ENCODE measurements around the gene WFDC1. TPM values are rescaled to one million over a fixed set of nuclear protein-coding genes. Genes with fewer than 3 reads are reported as not detected.

The WFDC1 gene
- total and polyA plus RNA-seq, 2 of the 4 experiments (the other 2 are of a cell fraction): 4.7 to 6.8 TPM

DNA sequence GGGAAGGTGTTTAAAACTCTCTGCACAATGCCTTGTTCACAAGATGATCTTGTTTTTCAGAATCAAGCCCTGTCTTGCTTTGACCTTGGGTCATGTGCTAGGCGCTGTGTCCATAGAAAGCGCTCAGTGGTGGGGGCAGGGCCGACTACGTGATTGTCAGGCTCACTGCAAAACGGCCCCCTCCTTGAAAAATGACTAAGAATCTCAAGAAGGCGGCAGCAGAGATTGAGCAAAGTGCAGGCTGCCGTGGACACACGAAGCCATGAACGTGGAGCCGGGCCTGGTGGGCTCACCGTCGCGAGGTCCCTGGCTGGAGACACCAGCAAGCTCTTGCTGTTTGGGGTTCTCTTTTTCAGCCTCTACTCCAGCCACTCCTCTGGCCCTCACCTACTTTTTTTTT, 83.9 kb downstream of the WFDC1 start:
- dilution Hi-C loops (cut with HindIII; ENCODE audit: low sequenced_read_pairs, unreplicated experiment) (no loop called here), intact Hi-C loops (cut with micrococcal nuclease) (no loop called here), in situ Hi-C loops (cut with MboI; ENCODE audit: low sequenced_read_pairs) (no loop called here)
- Histone ChIP-seq H3K4me2 (ENCODE audit: low read depth, low read length) (no peak overlapping the region), H2AK5ac (ENCODE audit: low read depth, low read length) (no peak overlapping the region), H3K36me3 (ENCODE audit: control insufficient read depth, insufficient read depth, low read length) (no peaks in the 10 kb centered on the region), H2BK5ac (ENCODE audit: low read depth, low read length, poor library complexity, severe bottlenecking) (no peak overlapping the region), H3K27ac (ENCODE audit: insufficient read depth, low read length) (no peak overlapping the region), H4K5ac (ENCODE audit: low read depth, low read length) (no peak overlapping the region), H2AK9ac (replicated peaks; ENCODE audit: low read depth, low read length, poor library complexity) (no peak overlapping the region), H3K27me3 (ENCODE audit: control insufficient read depth, insufficient read depth, low read length) (peaks cover 57% of the 10 kb centered on the region), H2BK120ac (ENCODE audit: low read depth, low read length) (no peak overlapping the region), H3K23ac (ENCODE audit: low read depth, low read length) (no peak overlapping the region), H4K91ac (ENCODE audit: insufficient read depth, low read depth, low read length) (no peak overlapping the region), H4K8ac (ENCODE audit: low read depth in 2 of 2, low read length in 2 of 2) (no peak overlapping the region), H3K4me1 (ENCODE audit: control insufficient read depth, insufficient read depth, low read length) (no peaks in the 10 kb centered on the region), H3K56ac (ENCODE audit: extremely low read depth, insufficient read depth, low read length) (no peak overlapping the region), H3K4ac (ENCODE audit: low read depth, low read length) (no peak overlapping the region), H2BK20ac (ENCODE audit: low read depth, low read length) (no peak overlapping the region), H3K9me3 (ENCODE audit: control insufficient read depth, insufficient read depth, low read length) (no peaks in the 10 kb centered on the region), H2BK15ac (ENCODE audit: low read depth, low read length) (no peak overlapping the region), H3K9ac (ENCODE audit: low read depth, low read length) (no peak overlapping the region), H3K9me1 (ENCODE audit: insufficient read depth, low read length) (no peaks in the 10 kb centered on the region), H3K18ac (ENCODE audit: low read depth, low read length) (no peak overlapping the region), H3K14ac (replicated peaks; ENCODE audit: low read depth, low read length) (no peak overlapping the region), H4K20me1 (ENCODE audit: insufficient read depth, low read length) (no peaks in the 10 kb centered on the region), H3K79me1 (ENCODE audit: low read depth in 1 of 2, low read length in 2 of 2) (no peaks in the 10 kb centered on the region), H3K4me3 (ENCODE audit: insufficient read depth, low read depth, low read length) (no peak overlapping the region), H2AFZ (replicated peaks; ENCODE audit: low read length, poor library complexity) (no peak overlapping the region)
- ATAC-seq (ENCODE audit: low read depth): no peak
- 41% methylated on average over 3 of the region's 13 CpGs; no CpG with 5 or more reads in 1 of the 2 experiments for WGBS, 2 experiments (ENCODE audit: extremely low coverage in 2 of 2, insufficient read length in 1 of 2)
- DNase-seq: no peak
- CTCF ChIA-PET: no interaction called here
- no peak for TF ChIP-seq MAZ (IDR thresholded peaks at IDR 0.05; ENCODE audit: borderline replicate concordance, low read depth, low read length)
- TF ChIP-seq BHLHE40 (IDR thresholded peaks at IDR 0.05; ENCODE audit: low read depth, low read length): no peak
- TF ChIP-seq CHD1 (IDR thresholded peaks at IDR 0.05; ENCODE audit: low read depth, low read length): no peak
- TF ChIP-seq RFX5 (IDR thresholded peaks at IDR 0.05; ENCODE audit: low read depth, low read length): no peak
- no peak for TF ChIP-seq CTCF (conservative IDR thresholded peaks at IDR 0.05; ENCODE audit: low read depth, low read length)
- TF ChIP-seq RAD21 (IDR thresholded peaks at IDR 0.05; ENCODE audit: low read length): no peak
- no peak for TF ChIP-seq SMC3 (IDR thresholded peaks at IDR 0.05; ENCODE audit: low read depth, low read length)
- TF ChIP-seq FOS (IDR thresholded peaks at IDR 0.05; ENCODE audit: low read depth, low read length): no peak
- no peak for TF ChIP-seq NFE2L2 (IDR thresholded peaks at IDR 0.05; ENCODE audit: low read depth, low read length)
- TF ChIP-seq POLR2A (IDR thresholded peaks at IDR 0.05; ENCODE audit: low read depth, low read length): no peak
- no peak for TF ChIP-seq MAFK (IDR thresholded peaks at IDR 0.05; ENCODE audit: low read depth, low read length)
- TF ChIP-seq USF2 (IDR thresholded peaks at IDR 0.05; ENCODE audit: low read depth, low read length): no peak
- TF ChIP-seq CEBPB (IDR thresholded peaks at IDR 0.05; ENCODE audit: low read depth, low read length): no peak
- TF ChIP-seq RCOR1 (IDR thresholded peaks at IDR 0.05; ENCODE audit: insufficient replicate concordance, low read length): no peak
- TF ChIP-seq MXI1 (IDR thresholded peaks at IDR 0.05; ENCODE audit: borderline replicate concordance, low read depth, low read length): no peak
- no peak for TF ChIP-seq ELK1 (IDR thresholded peaks at IDR 0.05; ENCODE audit: borderline replicate concordance, low read depth, low read length)
- BruUV-seq (replicated peaks): no TSS peak
- POLR2A ChIA-PET (ENCODE audit: unreplicated experiment): no interaction called here

All from IMR-90 (cell line).